ENCODE measurements around the gene LRRC75A.

DNA sequence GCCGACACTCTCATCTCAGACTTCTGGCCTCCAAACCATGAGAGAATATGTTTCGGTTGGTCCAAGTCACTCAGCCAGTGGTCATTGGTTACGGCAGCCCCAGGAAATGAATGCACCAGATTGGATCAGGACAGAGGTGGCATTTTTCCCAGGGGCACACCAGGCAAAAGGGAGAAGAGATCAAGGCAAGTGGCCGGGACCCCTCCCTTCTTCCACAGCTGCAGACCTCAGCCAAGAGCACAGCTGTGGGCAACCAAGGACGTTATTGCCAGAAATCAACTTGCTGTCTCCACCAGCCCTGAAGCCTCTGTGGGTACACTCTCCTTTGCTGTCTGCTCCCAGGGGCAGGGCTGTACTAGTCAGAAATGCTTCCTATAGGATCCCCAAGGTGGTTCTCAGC lies 20.7 kb downstream of the LRRC75A start:
- TF ChIP-seq, protein P1, sequence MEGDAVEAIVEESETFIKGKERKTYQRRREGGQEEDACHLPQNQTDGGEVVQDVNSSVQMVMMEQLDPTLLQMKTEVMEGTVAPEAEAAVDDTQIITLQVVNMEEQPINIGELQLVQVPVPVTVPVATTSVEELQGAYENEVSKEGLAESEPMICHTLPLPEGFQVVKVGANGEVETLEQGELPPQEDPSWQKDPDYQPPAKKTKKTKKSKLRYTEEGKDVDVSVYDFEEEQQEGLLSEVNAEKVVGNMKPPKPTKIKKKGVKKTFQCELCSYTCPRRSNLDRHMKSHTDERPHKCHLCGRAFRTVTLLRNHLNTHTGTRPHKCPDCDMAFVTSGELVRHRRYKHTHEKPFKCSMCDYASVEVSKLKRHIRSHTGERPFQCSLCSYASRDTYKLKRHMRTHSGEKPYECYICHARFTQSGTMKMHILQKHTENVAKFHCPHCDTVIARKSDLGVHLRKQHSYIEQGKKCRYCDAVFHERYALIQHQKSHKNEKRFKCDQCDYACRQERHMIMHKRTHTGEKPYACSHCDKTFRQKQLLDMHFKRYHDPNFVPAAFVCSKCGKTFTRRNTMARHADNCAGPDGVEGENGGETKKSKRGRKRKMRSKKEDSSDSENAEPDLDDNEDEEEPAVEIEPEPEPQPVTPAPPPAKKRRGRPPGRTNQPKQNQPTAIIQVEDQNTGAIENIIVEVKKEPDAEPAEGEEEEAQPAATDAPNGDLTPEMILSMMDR (IDR thresholded peaks at IDR 0.05; ENCODE audit: low read depth, low read length, missing input control), result no peak
- TF ChIP-seq SP1 (IDR thresholded peaks at IDR 0.05), result no peak
- TF ChIP-seq, protein P2, sequence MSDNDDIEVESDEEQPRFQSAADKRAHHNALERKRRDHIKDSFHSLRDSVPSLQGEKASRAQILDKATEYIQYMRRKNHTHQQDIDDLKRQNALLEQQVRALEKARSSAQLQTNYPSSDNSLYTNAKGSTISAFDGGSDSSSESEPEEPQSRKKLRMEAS (IDR thresholded peaks at IDR 0.05), result no peak
- TF ChIP-seq JUND (IDR thresholded peaks at IDR 0.05), result no peak
- TF ChIP-seq FOXA1 (IDR thresholded peaks at IDR 0.05), result no peak
- TF ChIP-seq, protein P3, sequence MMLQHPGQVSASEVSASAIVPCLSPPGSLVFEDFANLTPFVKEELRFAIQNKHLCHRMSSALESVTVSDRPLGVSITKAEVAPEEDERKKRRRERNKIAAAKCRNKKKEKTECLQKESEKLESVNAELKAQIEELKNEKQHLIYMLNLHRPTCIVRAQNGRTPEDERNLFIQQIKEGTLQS (IDR thresholded peaks at IDR 0.05), result no peak
- no peak for TF ChIP-seq YY1 (IDR thresholded peaks at IDR 0.05)
- TF ChIP-seq, protein P4, sequence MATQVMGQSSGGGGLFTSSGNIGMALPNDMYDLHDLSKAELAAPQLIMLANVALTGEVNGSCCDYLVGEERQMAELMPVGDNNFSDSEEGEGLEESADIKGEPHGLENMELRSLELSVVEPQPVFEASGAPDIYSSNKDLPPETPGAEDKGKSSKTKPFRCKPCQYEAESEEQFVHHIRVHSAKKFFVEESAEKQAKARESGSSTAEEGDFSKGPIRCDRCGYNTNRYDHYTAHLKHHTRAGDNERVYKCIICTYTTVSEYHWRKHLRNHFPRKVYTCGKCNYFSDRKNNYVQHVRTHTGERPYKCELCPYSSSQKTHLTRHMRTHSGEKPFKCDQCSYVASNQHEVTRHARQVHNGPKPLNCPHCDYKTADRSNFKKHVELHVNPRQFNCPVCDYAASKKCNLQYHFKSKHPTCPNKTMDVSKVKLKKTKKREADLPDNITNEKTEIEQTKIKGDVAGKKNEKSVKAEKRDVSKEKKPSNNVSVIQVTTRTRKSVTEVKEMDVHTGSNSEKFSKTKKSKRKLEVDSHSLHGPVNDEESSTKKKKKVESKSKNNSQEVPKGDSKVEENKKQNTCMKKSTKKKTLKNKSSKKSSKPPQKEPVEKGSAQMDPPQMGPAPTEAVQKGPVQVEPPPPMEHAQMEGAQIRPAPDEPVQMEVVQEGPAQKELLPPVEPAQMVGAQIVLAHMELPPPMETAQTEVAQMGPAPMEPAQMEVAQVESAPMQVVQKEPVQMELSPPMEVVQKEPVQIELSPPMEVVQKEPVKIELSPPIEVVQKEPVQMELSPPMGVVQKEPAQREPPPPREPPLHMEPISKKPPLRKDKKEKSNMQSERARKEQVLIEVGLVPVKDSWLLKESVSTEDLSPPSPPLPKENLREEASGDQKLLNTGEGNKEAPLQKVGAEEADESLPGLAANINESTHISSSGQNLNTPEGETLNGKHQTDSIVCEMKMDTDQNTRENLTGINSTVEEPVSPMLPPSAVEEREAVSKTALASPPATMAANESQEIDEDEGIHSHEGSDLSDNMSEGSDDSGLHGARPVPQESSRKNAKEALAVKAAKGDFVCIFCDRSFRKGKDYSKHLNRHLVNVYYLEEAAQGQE (IDR thresholded peaks at IDR 0.05), result no peak
- no peak for TF ChIP-seq GABPA (IDR thresholded peaks at IDR 0.05 in 1 of 2, conservative IDR thresholded peaks at IDR 0.05 in 1 of 2)
- TF ChIP-seq EGR1 (IDR thresholded peaks at IDR 0.05; ENCODE audit: low read depth in 2 of 2), result no peak
- TF ChIP-seq RAD21 (IDR thresholded peaks at IDR 0.05), result no peak
- TF ChIP-seq TAF1 (conservative IDR thresholded peaks at IDR 0.05), result no peak
